NCI-H2107 (cell line): Measurements from ENCODE around the gene DUXB.

ENCODE experiments used
- DNase-seq: peaks from one replicate; lab custom pipeline; 2025; lab: John Stamatoyannopoulos, UW

The DUXB gene

GRCh38 chr16:75701361-75701760, at the start of gene DUXB:
TSS of gene DUXB (minus strand) at chr16:75701461. CDS start at chr16:75701418, 43 bp downstream.
- DNase-seq = no peak

- no peak for DNase-seq
Measured at GRCh38 chr16:75750528-75750927, 49.3 kb upstream of the DUXB start.

- no peak for DNase-seq
Measured at GRCh38 chr16:75746359-75746758, 45.1 kb upstream of the DUXB start.

GRCh38 chr16:75745823-75746222, 44.6 kb upstream of the DUXB start:
- no peak for DNase-seq

- DNase-seq = no peak
Measured at GRCh38 chr16:75745242-75745641, 44.0 kb upstream of the DUXB start.

- DNase-seq = no peak
Measured at GRCh38 chr16:75742424-75743047, 41.3 kb upstream of the DUXB start.

GRCh38 chr16:75733305-75734211, 32.3 kb upstream of the DUXB start:
- DNase-seq = no peak

- DNase-seq = no peak
Measured at GRCh38 chr16:75732871-75733270, 31.6 kb upstream of the DUXB start.

- DNase-seq = no peak
Measured at GRCh38 chr16:75727221-75727620, 26.0 kb upstream of the DUXB start.

- DNase-seq = no peak
Measured at GRCh38 chr16:75726390-75726789, 25.1 kb upstream of the DUXB start, which contains the start of gene CPHXL. TSS of gene CPHXL (minus strand) at chr16:75726490. CDS start at chr16:75726442, 48 bp downstream.

- DNase-seq = no peak
Measured at GRCh38 chr16:75718452-75718851, 17.2 kb upstream of the DUXB start.

- no peak for DNase-seq
Measured at GRCh38 chr16:75714661-75715060, 13.4 kb upstream of the DUXB start.

GRCh38 chr16:75710344-75710743, 9.1 kb upstream of the DUXB start:
- DNase-seq = no peak

GRCh38 chr16:75703306-75703705, 2.0 kb upstream of the DUXB start:
- DNase-seq = no peak

- no peak for DNase-seq
Measured at GRCh38 chr16:75702242-75702641, 981 bp upstream of the DUXB start.

- no peak for DNase-seq
Measured at GRCh38 chr16:75697571-75697970, 3.7 kb downstream of the DUXB start.

- DNase-seq = no peak
Measured at GRCh38 chr16:75695708-75696107, 5.6 kb downstream of the DUXB start.

- DNase-seq = no peak
Measured at GRCh38 chr16:75687361-75687760, 13.9 kb downstream of the DUXB start.

GRCh38 chr16:75682308-75682707, 19.0 kb downstream of the DUXB start:
- no peak for DNase-seq

- no peak for DNase-seq
Measured at GRCh38 chr16:75679366-75679765, 21.9 kb downstream of the DUXB start.

GRCh38 chr16:75676909-75677308, 24.4 kb downstream of the DUXB start, which contains the start of gene CPHXL2:
TSS of gene CPHXL2 (minus strand) at chr16:75677009. CDS start at chr16:75676999, 10 bp downstream.
- no peak for DNase-seq

- no peak for DNase-seq
Measured at GRCh38 chr16:75667503-75667902, 33.8 kb downstream of the DUXB start.

GRCh38 chr16:75660726-75661302, 40.4 kb downstream of the DUXB start:
- no peak for DNase-seq
